ENCODE measurements around the gene STK35. TPM values are rescaled to one million over a fixed set of nuclear protein-coding genes. Genes with fewer than 3 reads are reported as not detected.

STK35 gene
- total RNA-seq, 3 donors from 2014 or later (not counting 1 experiment from before 2014, with no cell fraction given): 18.7 to 24.5 (median 21.9) TPM

DNA sequence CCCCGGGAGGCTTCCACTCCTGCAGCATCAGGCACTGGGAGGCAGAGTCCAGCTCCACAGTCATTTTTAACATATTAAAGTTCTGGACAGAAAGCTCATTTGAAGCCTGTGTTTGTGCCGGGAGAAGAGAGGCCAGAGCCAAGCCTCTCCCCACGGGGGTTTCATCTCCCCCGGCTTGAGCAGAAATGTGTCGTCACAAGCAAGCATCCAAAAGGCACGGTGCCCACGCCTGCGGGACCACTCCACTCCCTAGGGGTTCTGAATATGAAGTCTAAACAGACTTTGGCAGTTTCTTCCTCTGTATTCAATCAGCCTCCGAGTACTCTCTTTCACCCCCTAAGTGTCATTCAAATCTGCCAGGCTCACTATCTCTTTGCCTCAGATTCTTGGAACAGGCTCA lies 75.3 kb downstream of the STK35 start:
- H3K4me3 Mint-ChIP-seq: no peak overlapping the region
- intact Hi-C loops (cut with micrococcal nuclease): loop anchor here (10.0 kb wide), 1 partner anchor 412 kb away; no protein-coding TSS in a partner anchor
- Histone ChIP-seq H3K4me3 (ENCODE audit: low read length) (no peak overlapping the region), H3K9me3 (ENCODE audit: control insufficient read depth, insufficient read depth, low read length) (no peaks in the 10 kb centered on the region), H3K27ac (ENCODE audit: low read length) (no peak overlapping the region), H3K27me3 (ENCODE audit: control insufficient read depth, insufficient read depth, low read length) (no peaks in the 10 kb centered on the region), H3K36me3 (ENCODE audit: control insufficient read depth, insufficient read depth, low read length) (no peaks in the 10 kb centered on the region), H3K4me1 (ENCODE audit: control insufficient read depth, insufficient read depth, low read length) (peaks cover 4% of the 10 kb centered on the region)
- peaks cover 5 to 6% of the 10 kb centered on the region in 2 donors for H3K4me1 Mint-ChIP-seq
- H3K27me3 Mint-ChIP-seq (ENCODE audit: low read depth in 2 of 2): peaks cover 4 to 14% of the 10 kb centered on the region in 2 donors
- TF ChIP-seq, protein P1, sequence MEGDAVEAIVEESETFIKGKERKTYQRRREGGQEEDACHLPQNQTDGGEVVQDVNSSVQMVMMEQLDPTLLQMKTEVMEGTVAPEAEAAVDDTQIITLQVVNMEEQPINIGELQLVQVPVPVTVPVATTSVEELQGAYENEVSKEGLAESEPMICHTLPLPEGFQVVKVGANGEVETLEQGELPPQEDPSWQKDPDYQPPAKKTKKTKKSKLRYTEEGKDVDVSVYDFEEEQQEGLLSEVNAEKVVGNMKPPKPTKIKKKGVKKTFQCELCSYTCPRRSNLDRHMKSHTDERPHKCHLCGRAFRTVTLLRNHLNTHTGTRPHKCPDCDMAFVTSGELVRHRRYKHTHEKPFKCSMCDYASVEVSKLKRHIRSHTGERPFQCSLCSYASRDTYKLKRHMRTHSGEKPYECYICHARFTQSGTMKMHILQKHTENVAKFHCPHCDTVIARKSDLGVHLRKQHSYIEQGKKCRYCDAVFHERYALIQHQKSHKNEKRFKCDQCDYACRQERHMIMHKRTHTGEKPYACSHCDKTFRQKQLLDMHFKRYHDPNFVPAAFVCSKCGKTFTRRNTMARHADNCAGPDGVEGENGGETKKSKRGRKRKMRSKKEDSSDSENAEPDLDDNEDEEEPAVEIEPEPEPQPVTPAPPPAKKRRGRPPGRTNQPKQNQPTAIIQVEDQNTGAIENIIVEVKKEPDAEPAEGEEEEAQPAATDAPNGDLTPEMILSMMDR (IDR thresholded peaks at IDR 0.05): no peak
- 71% methylated on average over 9 of the region's 9 CpGs for WGBS (ENCODE audit: insufficient coverage)
- no peak overlapping the region for H3K27ac Mint-ChIP-seq
- ATAC-seq: no peak
- no peaks in the 10 kb centered on the region for H3K9me3 Mint-ChIP-seq
- DNase-seq: no peak
- H3K36me3 Mint-ChIP-seq: no peaks in the 10 kb centered on the region

DNA sequence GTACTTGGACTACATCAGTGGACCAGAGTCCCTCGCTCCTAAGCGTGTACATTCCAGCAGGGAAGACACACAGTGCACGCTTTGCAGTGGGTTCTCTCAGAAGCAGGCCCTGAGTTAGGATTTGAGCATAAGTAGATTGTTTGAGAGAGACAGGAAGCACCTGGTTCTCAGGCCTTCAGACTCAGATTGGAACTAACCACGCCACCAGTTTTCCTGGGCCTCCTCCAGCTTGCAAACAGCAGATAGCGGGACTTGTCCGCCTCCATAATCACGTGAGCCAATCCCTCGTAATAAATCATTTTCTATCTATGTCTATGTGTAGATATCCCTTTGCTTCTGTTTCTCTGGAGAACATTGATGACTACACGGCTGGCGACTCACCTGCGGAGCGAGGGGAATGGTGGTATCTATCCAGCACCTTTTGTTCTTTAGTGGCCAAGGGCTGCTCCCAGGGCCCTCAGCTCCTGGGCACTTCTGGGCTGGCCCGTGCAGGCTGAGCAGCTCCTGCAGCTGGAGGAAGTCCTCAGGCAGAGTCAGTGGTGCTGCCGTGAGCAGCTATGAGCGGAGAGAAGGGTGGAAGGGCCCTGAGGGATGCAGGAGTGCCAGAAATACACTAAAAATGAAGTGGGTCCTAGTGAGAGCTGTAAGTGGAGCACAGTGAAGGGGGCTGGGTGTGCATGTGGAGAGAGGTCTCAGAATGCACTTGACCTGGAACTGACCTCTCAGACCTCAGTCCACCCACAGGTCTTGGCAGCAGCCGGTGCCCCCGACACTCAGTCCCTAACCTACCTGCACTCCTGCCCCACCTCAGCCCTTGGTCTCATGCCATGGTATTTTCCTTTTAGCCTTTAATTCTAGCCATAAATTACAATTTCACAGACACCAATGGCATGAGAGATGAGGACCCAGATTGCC lies 76.9 kb downstream of the STK35 start:
- H3K9me3 ChIP-seq (ENCODE audit: control insufficient read depth, insufficient read depth, low read length): no peaks in the 10 kb centered on the region
- Mint-ChIP-seq H3K9me3 (no peaks in the 10 kb centered on the region), H3K27me3 (ENCODE audit: low read depth in 2 of 2) (peaks cover 4 to 7% of the 10 kb centered on the region in 2 donors), H3K36me3 (no peaks in the 10 kb centered on the region), H3K27ac (no peak overlapping the region), H3K4me1 (no peaks in the 10 kb centered on the region), H3K4me3 (no peak overlapping the region)
- H3K4me3 ChIP-seq (ENCODE audit: low read length): no peak overlapping the region
- 35% methylated on average over 17 of the region's 17 CpGs for WGBS (ENCODE audit: insufficient coverage)
- no peaks in the 10 kb centered on the region for H3K36me3 ChIP-seq (ENCODE audit: control insufficient read depth, insufficient read depth, low read length)
- H3K4me1 ChIP-seq (ENCODE audit: control insufficient read depth, insufficient read depth, low read length): no peaks in the 10 kb centered on the region
- no peak overlapping the region for H3K27ac ChIP-seq (ENCODE audit: low read length)
- no peaks in the 10 kb centered on the region for H3K27me3 ChIP-seq (ENCODE audit: control insufficient read depth, insufficient read depth, low read length)
- intact Hi-C loops (cut with micrococcal nuclease): loop anchor here (10.0 kb wide), 1 partner anchor 414 kb away; no protein-coding TSS in a partner anchor
- TF ChIP-seq, protein P1 (IDR thresholded peaks at IDR 0.05): no peak
- peak in 1 of 3 donors; percentile 9 for ATAC-seq
- DNase-seq: no peak

DNA sequence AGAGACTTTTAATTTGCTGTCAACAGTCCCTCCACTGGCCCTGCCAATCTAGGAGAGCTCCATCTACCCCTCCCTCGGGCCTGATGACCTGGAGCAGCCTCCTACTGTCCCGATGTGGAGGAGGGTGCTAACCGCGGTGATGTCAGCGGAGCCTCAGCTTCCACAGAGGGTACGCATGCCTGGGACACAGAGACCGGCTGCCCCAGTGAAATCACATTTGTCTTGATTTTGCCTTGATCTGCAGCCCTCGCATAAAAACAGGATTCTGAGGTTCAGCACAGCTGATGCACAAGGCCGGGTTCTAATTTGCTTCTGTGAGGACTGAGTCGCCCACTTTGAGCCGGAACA lies 77.6 kb downstream of the STK35 start:
- Histone ChIP-seq H3K27me3 (ENCODE audit: control insufficient read depth, insufficient read depth, low read length) (no peaks in the 10 kb centered on the region), H3K4me1 (ENCODE audit: control insufficient read depth, insufficient read depth, low read length) (no peaks in the 10 kb centered on the region), H3K27ac (ENCODE audit: low read length) (no peak overlapping the region), H3K36me3 (ENCODE audit: control insufficient read depth, insufficient read depth, low read length) (no peaks in the 10 kb centered on the region), H3K9me3 (ENCODE audit: control insufficient read depth, insufficient read depth, low read length) (no peaks in the 10 kb centered on the region), H3K4me3 (ENCODE audit: low read length) (no peak overlapping the region)
- no peaks in the 10 kb centered on the region for H3K4me1 Mint-ChIP-seq
- intact Hi-C loops (cut with micrococcal nuclease): loop anchor here (10.0 kb wide), 1 partner anchor 414 kb away; no protein-coding TSS in a partner anchor
- H3K9me3 Mint-ChIP-seq: no peaks in the 10 kb centered on the region
- DNase-seq: no peak
- H3K36me3 Mint-ChIP-seq: no peaks in the 10 kb centered on the region
- peaks cover 4 to 13% of the 10 kb centered on the region in 2 donors for H3K27me3 Mint-ChIP-seq (ENCODE audit: low read depth in 2 of 2)
- no peak overlapping the region for H3K27ac Mint-ChIP-seq
- TF ChIP-seq, protein P1 (IDR thresholded peaks at IDR 0.05): no peak
- H3K4me3 Mint-ChIP-seq: no peak overlapping the region
- WGBS (ENCODE audit: insufficient coverage): 80% methylated on average over 11 of the region's 11 CpGs
- no peak for ATAC-seq
